Caco-2 (cell line): ENCODE data around the gene HIF1A. TPM values are rescaled to one million over a fixed set of nuclear protein-coding genes. Genes with fewer than 3 reads are reported as not detected.

Source experiments
- BruUV-seq: library from RNA; stranded (reverse); fragments of 400-500 nt; replicated peaks from 2 replicates; lab custom pipeline; 2021; lab: Mats Ljungman, UMichigan
- CTCF ChIA-PET: fragments of 300-600 bp; sonication (Branson Sonifier 250); formaldehyde crosslinking; loops from one replicate; lab custom pipeline; 2022; ENCODE audit warnings: antibody characterized with exemption; lab: Charles Lee
- POLR2A ChIA-PET: fragments of 300-600 bp; sonication (Branson Sonifier 250); formaldehyde crosslinking; loops from one replicate; lab custom pipeline; 2022; ENCODE audit warnings: antibody characterized with exemption; lab: Charles Lee
- DNase-seq, 2 experiments: peaks; one replicate each; pipeline versions ENCODE4 v3.0.0 to v3.0.0-alpha.2; 2020 to 2022
- H3K27me3 ChIP-seq: replicated peaks from 2 replicates; pipeline ENCODE4 v1.6.0; 2011; ENCODE audit warnings: low read length; ENCODE audit not compliant: control insufficient read depth, insufficient read depth
- H3K36me3 ChIP-seq: 2 replicates; pipeline ENCODE4 v1.5.1; 2011; ENCODE audit warnings: low read length; ENCODE audit not compliant: control insufficient read depth, insufficient read depth
- H3K4me1 ChIP-seq: fragments of 250-450 bp; sonication (Bioruptor Pico); 2 replicates; pipeline ENCODE4 v1.5.1; 2020; ENCODE audit warnings: mild to moderate bottlenecking
- H3K4me3 ChIP-seq: 2 replicates; pipeline ENCODE4 v1.5.1; 2011; ENCODE audit warnings: low read depth, mild to moderate bottlenecking, control low read depth, low read length
- H3K9me3 ChIP-seq: fragments of 250-450 bp; sonication (Bioruptor Pico); 2 replicates; pipeline ENCODE4 v1.5.1; 2020; ENCODE audit warnings: mild to moderate bottlenecking, moderate library complexity
- H3K27ac Mint-ChIP-seq: one replicate; pipeline ENCODE4 v1.8.0; 2022; ENCODE audit warnings: mixed read lengths; ENCODE audit not compliant: unreplicated experiment
- H3K27me3 Mint-ChIP-seq: one replicate; pipeline ENCODE4 v1.8.0; 2022; ENCODE audit warnings: mixed read lengths; ENCODE audit not compliant: insufficient read depth, unreplicated experiment
- H3K36me3 Mint-ChIP-seq: one replicate; pipeline ENCODE4 v1.8.0; 2022; ENCODE audit warnings: mild to moderate bottlenecking, mixed read lengths; ENCODE audit not compliant: insufficient read depth, unreplicated experiment
- H3K4me1 Mint-ChIP-seq: one replicate; pipeline ENCODE4 v1.8.0; 2022; ENCODE audit warnings: low read depth, mixed read lengths; ENCODE audit not compliant: unreplicated experiment
- H3K4me3 Mint-ChIP-seq: one replicate; pipeline ENCODE4 v1.8.0; 2022; ENCODE audit warnings: mild to moderate bottlenecking, moderate library complexity, mixed read lengths; ENCODE audit not compliant: unreplicated experiment
- H3K9me3 Mint-ChIP-seq: one replicate; pipeline ENCODE4 v1.8.0; 2022; ENCODE audit warnings: mixed read lengths; ENCODE audit not compliant: unreplicated experiment
- CTCF ChIP-seq, 2 experiments: fragments of 200-600 bp in 1 of 2; IDR thresholded peaks; 1 replicate in 1 of 2; 2 replicates in 1 of 2; pipeline versions ENCODE4 v1.5.1 to v1.8.0; 2011 to 2022; ENCODE audit warnings: antibody characterized with exemption in 1 of 2, control low read depth in 1 of 2, inconsistent platforms in 1 of 2, low read depth in 1 of 2, low read length in 1 of 2, mild to moderate bottlenecking in 1 of 2, moderate library complexity in 1 of 2; ENCODE audit not compliant: insufficient read depth in 1 of 2, severe bottlenecking in 1 of 2, unreplicated experiment in 1 of 2
- intact Hi-C: fragments of 100-400 bp; cut with micrococcal nuclease; formaldehyde crosslinking; loops from one replicate; pipeline ENCODE4 v1.10.0; 2022; ENCODE audit not compliant: unreplicated experiment
- total RNA-seq: library from RNA; stranded (reverse); gene quantifications from 2 replicates; pipeline ENCODE4 v1.2.3, GENCODE V29; 2022

The HIF1A gene
- total RNA-seq, 1 experiment from 2014 or later: 127 TPM

GRCh38 chr14:61690982-61691381, 4.3 kb upstream of the HIF1A start:
- no peaks in the 10 kb centered on the region for H3K27me3 Mint-ChIP-seq
- no peak for DNase-seq
- H3K4me1 Mint-ChIP-seq: no peaks in the 10 kb centered on the region
- BruUV-seq: no TSS peak
- Histone ChIP-seq H3K27me3 (no peaks in the 10 kb centered on the region), H3K4me3 (no peak overlapping the region), H3K9me3 (0 out of 2 replicates have a peak, but pooled peaks cover 7% of the 10 kb centered on the region), H3K36me3 (no peaks in the 10 kb centered on the region), H3K4me1 (no peaks in the 10 kb centered on the region)
- intact Hi-C loops: no loop called here
- no peak overlapping the region for H3K4me3 Mint-ChIP-seq
- CTCF ChIA-PET: interaction anchor here (1.5 kb wide), 1 partner anchor 131 kb away, joined by 4 read pairs; no protein-coding TSS in a partner anchor
- POLR2A ChIA-PET: no interaction called here
- peaks cover 15% of the 10 kb centered on the region for H3K36me3 Mint-ChIP-seq
- H3K27ac Mint-ChIP-seq: no peak overlapping the region
- TF ChIP-seq CTCF (IDR thresholded peaks at IDR 0.05; ENCODE audit: insufficient read depth in 1 of 2, low read depth in 1 of 2, low read length in 1 of 2, severe bottlenecking in 1 of 2, unreplicated experiment in 1 of 2): no peak
- H3K9me3 Mint-ChIP-seq: no peaks in the 10 kb centered on the region

DNA sequence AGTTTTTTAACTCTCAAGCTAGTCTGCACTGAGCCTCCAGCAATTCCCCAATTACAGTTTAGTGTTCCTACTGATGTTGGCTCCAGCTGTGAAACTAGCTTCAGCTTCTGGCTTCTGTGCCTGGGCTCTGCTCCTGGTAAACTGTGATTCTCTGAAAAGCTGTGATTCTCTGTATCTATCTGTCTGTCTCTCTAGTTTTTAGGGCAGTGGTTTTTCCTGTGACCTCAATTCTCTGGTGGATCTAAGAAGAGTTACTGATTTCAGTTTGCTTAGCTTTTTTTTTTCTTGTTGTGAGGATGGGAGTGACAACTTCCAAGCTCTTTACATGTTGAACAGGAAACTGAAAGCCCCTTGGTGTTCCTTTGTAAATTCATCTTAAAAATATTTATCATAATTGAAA, 3.8 kb upstream of the HIF1A start:
- Mint-ChIP-seq H3K4me1 (no peaks in the 10 kb centered on the region), H3K27me3 (no peaks in the 10 kb centered on the region), H3K36me3 (peaks cover 20% of the 10 kb centered on the region), H3K4me3 (no peak overlapping the region), H3K27ac (no peak overlapping the region), H3K9me3 (no peaks in the 10 kb centered on the region)
- BruUV-seq: no TSS peak
- Histone ChIP-seq H3K4me3 (no peak overlapping the region), H3K36me3 (no peaks in the 10 kb centered on the region), H3K4me1 (no peaks in the 10 kb centered on the region), H3K9me3 (0 out of 2 replicates have a peak, but pooled peaks cover 7% of the 10 kb centered on the region), H3K27me3 (no peaks in the 10 kb centered on the region)
- no peak for TF ChIP-seq CTCF (IDR thresholded peaks at IDR 0.05; ENCODE audit: insufficient read depth in 1 of 2, low read depth in 1 of 2, low read length in 1 of 2, severe bottlenecking in 1 of 2, unreplicated experiment in 1 of 2)
- ChIA-PET CTCF (interaction anchor here (1.5 kb wide), 1 partner anchor 131 kb away, joined by 4 read pairs; no protein-coding TSS in a partner anchor), POLR2A (no interaction called here)
- DNase-seq: no peak
- intact Hi-C loops: no loop called here

GRCh38 chr14:61694039-61694438, 1.3 kb upstream of the HIF1A start:
- peaks cover 16% of the 10 kb centered on the region for H3K4me1 ChIP-seq
- ChIA-PET CTCF (interaction anchor here (0.7 kb wide), 1 partner anchor 68 kb away, joined by 4 read pairs; no protein-coding TSS in a partner anchor), POLR2A (interaction anchor here (1.8 kb wide), 1 partner anchor 112 kb away, joined by 11 read pairs; no protein-coding TSS in a partner anchor)
- BruUV-seq: no TSS peak
- H3K9me3 ChIP-seq: 0 out of 2 replicates have a peak, but pooled peaks cover 1% of the 10 kb centered on the region
- no peaks in the 10 kb centered on the region for H3K36me3 ChIP-seq
- peaks cover 12% of the 10 kb centered on the region for H3K4me1 Mint-ChIP-seq
- H3K4me3 Mint-ChIP-seq: peak overlapping the region; percentile 91
- intact Hi-C loops: loop anchor here (2.0 kb wide), 2 partner anchors 21 to 69 kb away; partner anchors contain the start of gene SNAPC1
- H3K27me3 ChIP-seq: no peaks in the 10 kb centered on the region
- H3K27ac Mint-ChIP-seq: no peak overlapping the region
- peaks cover 26% of the 10 kb centered on the region for H3K36me3 Mint-ChIP-seq
- H3K9me3 Mint-ChIP-seq: no peaks in the 10 kb centered on the region
- no peak for DNase-seq
- TF ChIP-seq CTCF (IDR thresholded peaks at IDR 0.05; ENCODE audit: insufficient read depth in 1 of 2, low read depth in 1 of 2, low read length in 1 of 2, severe bottlenecking in 1 of 2, unreplicated experiment in 1 of 2): no peak
- no peaks in the 10 kb centered on the region for H3K27me3 Mint-ChIP-seq
- no peak overlapping the region for H3K4me3 ChIP-seq
